Tibial nerve (tissue), 4 donors: ENCODE measurements around the gene CDCA5. TPM values are rescaled to one million over a fixed set of nuclear protein-coding genes. Genes with fewer than 3 reads are reported as not detected.
A peak's percentile ranks its signal among the peaks of the same experiment; 100 is the strongest.
"Not testable (repeated sequence)": the region's sequence is repeated elsewhere in the genome, so short reads cannot be mapped to it uniquely, and the experiment has no call there.

ENCODE experiments used
- DNase-seq, 2 donors: peaks; one replicate each; pipeline ENCODE4 v3.0.0-alpha.2; 2019; ENCODE audit warnings: low spot score in 2 of 2
- H3K27ac ChIP-seq, 4 donors: fragments of 200-600 bp; sonication (generic) in 3 of 4; one replicate each; pipeline ENCODE4 v1.5.1; 2017 to 2019; ENCODE audit warnings: mild to moderate bottlenecking in 1 of 4
- H3K27me3 ChIP-seq, 2 donors: fragments of 200-600 bp; sonication (generic) in 1 of 2; one replicate each; pipeline versions ENCODE4 v1.5.1 to v1.6.0; 2017 to 2019
- H3K36me3 ChIP-seq, 3 donors: fragments of 200-600 bp; sonication (generic); one replicate each; pipeline ENCODE4 v1.5.1; 2018 to 2019
- H3K4me1 ChIP-seq, 4 donors: fragments of 200-600 bp; sonication (generic) in 3 of 4; one replicate each; pipeline ENCODE4 v1.5.1; 2017 to 2019
- H3K4me3 ChIP-seq, 4 donors: fragments of 200-600 bp; sonication (generic) in 3 of 4; one replicate each; pipeline ENCODE4 v1.5.1; 2017 to 2019; ENCODE audit warnings: mild to moderate bottlenecking in 1 of 4, moderate library complexity in 1 of 4
- H3K9me3 ChIP-seq, 4 donors: fragments of 200-600 bp; sonication (generic) in 3 of 4; one replicate each; pipeline ENCODE4 v1.5.1; 2017 to 2019
- CTCF ChIP-seq, 5 experiments: fragments of 200-600 bp in 3 of 5; fragments of 450-650 bp in 2 of 5; sonication (generic) in 3 of 5; IDR thresholded peaks; one replicate each; pipeline ENCODE4 v1.5.1; 2016 to 2019; ENCODE audit warnings: antibody characterized with exemption in 5 of 5, mild to moderate bottlenecking in 3 of 5, moderate library complexity in 2 of 5
- EP300 ChIP-seq, 2 donors: sonication (generic); formaldehyde crosslinking; IDR thresholded peaks; one replicate each; pipeline ENCODE4 v1.6.1; 2017; ENCODE audit warnings: antibody characterized with exemption in 2 of 2, mild to moderate bottlenecking in 1 of 2
- POLR2A ChIP-seq, 2 donors: fragments of 450-650 bp; IDR thresholded peaks; one replicate each; pipeline ENCODE4 v1.6.1; 2017; ENCODE audit warnings: antibody characterized with exemption in 2 of 2, mild to moderate bottlenecking in 2 of 2, moderate library complexity in 2 of 2
- whole genome bisulfite sequencing, 2 donors: methylation state at CpG; one replicate each; pipeline ENCODE4 v1.1.5; 2018; 5-methylcytosine and 5-hydroxymethylcytosine counted together
- total RNA-seq, 4 donors: library from RNA; depleted of rRNA; stranded (reverse); fragments of >200 nt; gene quantifications; one replicate each; pipeline ENCODE4 v1.1.0, GENCODE V29; 2016

Gene CDCA5
- total RNA-seq, 4 donors from 2014 or later = 0.90 to 1.3 TPM; not detected in 2

- no peaks in the 10 kb centered on the region for H3K27me3 ChIP-seq
- H3K27ac ChIP-seq = peak within 1 kb of the TSS; percentile 81 to 98 (median 92)
- H3K36me3 ChIP-seq = peaks cover 0 to 61% (median 25%) of the 10 kb centered on the region in 3 donors
- peak; percentile 95 for DNase-seq
- peak within 1 kb of the TSS; percentile 65 to 92 (median 87) for H3K4me3 ChIP-seq
- TF ChIP-seq POLR2A (IDR thresholded peaks at IDR 0.05) (peak; percentile 61 to 92), EP300 (IDR thresholded peaks at IDR 0.05) (peak; percentile 77 to 98), CTCF (IDR thresholded peaks at IDR 0.05) (peak in 1 of 5 experiments; percentile 27)
- 0% methylated on average over 41 to 55 of the region's 64 CpGs for WGBS, 2 donors
- H3K4me1 ChIP-seq = peaks cover 0 to 45% (median 11%) of the 10 kb centered on the region in 4 donors
- H3K9me3 ChIP-seq = no peaks in the 10 kb centered on the region
Measured at GRCh38 chr11:65121865-65122696, 38.2 kb upstream of the CDCA5 start, which contains the start of the genes FAU and MRPL49. TSS of gene FAU (minus strand) at chr11:65122134. CDS start at chr11:65121813, 321 bp downstream. TSS of gene MRPL49 (plus strand) at chr11:65122321. CDS start at chr11:65122347, 26 bp downstream.

- H3K27me3 ChIP-seq = no peaks in the 10 kb centered on the region
- peak overlapping the region; percentile 81 to 98 (median 92) for H3K27ac ChIP-seq
- TF ChIP-seq CTCF (IDR thresholded peaks at IDR 0.05) (no peak), POLR2A (IDR thresholded peaks at IDR 0.05) (no peak), EP300 (IDR thresholded peaks at IDR 0.05) (no peak)
- H3K36me3 ChIP-seq = peaks cover 0 to 57% (median 19%) of the 10 kb centered on the region in 3 donors
- no peaks in the 10 kb centered on the region for H3K9me3 ChIP-seq
- H3K4me3 ChIP-seq = peak overlapping the region; percentile 65 to 92 (median 87)
- WGBS, 2 donors = 4 to 5% methylated on average over 22 of the region's 22 CpGs
- no peak for DNase-seq
- H3K4me1 ChIP-seq = peaks cover 0 to 51% (median 17%) of the 10 kb centered on the region in 4 donors
Measured at GRCh38 chr11:65121447-65121864, 37.6 kb upstream of the CDCA5 start.

- no peak for DNase-seq
- H3K9me3 ChIP-seq = no peaks in the 10 kb centered on the region
- peaks cover 0 to 57% (median 17%) of the 10 kb centered on the region in 3 donors for H3K36me3 ChIP-seq
- WGBS, 2 donors = 80 to 83% methylated on average over 3 of the region's 3 CpGs
- no peaks in the 10 kb centered on the region for H3K27me3 ChIP-seq
- TF ChIP-seq CTCF (IDR thresholded peaks at IDR 0.05) (no peak), EP300 (IDR thresholded peaks at IDR 0.05) (no peak), POLR2A (IDR thresholded peaks at IDR 0.05) (no peak)
- H3K27ac ChIP-seq = peak overlapping the region; percentile 81 to 98 (median 92)
- peaks cover 0 to 57% (median 22%) of the 10 kb centered on the region in 4 donors for H3K4me1 ChIP-seq
- peak overlapping the region; percentile 65 to 92 (median 87) for H3K4me3 ChIP-seq
Measured at GRCh38 chr11:65120831-65121230, 37.0 kb upstream of the CDCA5 start.

GRCh38 chr11:65119670-65119995 lies 35.8 kb upstream of the CDCA5 start:
- peaks cover 0 to 57% (median 13%) of the 10 kb centered on the region in 3 donors for H3K36me3 ChIP-seq
- no peak overlapping the region for H3K4me3 ChIP-seq
- no peaks in the 10 kb centered on the region for H3K9me3 ChIP-seq
- peak overlapping the region in 1 of 4 donors; percentile 8 for H3K27ac ChIP-seq
- no peak for DNase-seq
- no peaks in the 10 kb centered on the region for H3K27me3 ChIP-seq
- peaks cover 0 to 60% (median 22%) of the 10 kb centered on the region in 4 donors for H3K4me1 ChIP-seq
- TF ChIP-seq EP300 (IDR thresholded peaks at IDR 0.05) = no peak
- TF ChIP-seq POLR2A (IDR thresholded peaks at IDR 0.05) = no peak
- no peak for TF ChIP-seq CTCF (IDR thresholded peaks at IDR 0.05)

GRCh38 chr11:65118891-65119669 lies 35.2 kb upstream of the CDCA5 start:
- DNase-seq, H3K27me3 ChIP-seq, H3K4me3 ChIP-seq, H3K9me3 ChIP-seq: not testable (repeated sequence)
- peaks cover 0 to 60% (median 22%) of the 10 kb centered on the region in 4 donors for H3K4me1 ChIP-seq
- peak overlapping the region in 1 of 4 donors; percentile 88 for H3K27ac ChIP-seq
- H3K36me3 ChIP-seq = peaks cover 0 to 57% (median 13%) of the 10 kb centered on the region in 3 donors
- WGBS, 2 donors = 89% methylated on average over 18 of the region's 18 CpGs
